ENCODE results near the gene TENM4.

TENM4 gene

DNA sequence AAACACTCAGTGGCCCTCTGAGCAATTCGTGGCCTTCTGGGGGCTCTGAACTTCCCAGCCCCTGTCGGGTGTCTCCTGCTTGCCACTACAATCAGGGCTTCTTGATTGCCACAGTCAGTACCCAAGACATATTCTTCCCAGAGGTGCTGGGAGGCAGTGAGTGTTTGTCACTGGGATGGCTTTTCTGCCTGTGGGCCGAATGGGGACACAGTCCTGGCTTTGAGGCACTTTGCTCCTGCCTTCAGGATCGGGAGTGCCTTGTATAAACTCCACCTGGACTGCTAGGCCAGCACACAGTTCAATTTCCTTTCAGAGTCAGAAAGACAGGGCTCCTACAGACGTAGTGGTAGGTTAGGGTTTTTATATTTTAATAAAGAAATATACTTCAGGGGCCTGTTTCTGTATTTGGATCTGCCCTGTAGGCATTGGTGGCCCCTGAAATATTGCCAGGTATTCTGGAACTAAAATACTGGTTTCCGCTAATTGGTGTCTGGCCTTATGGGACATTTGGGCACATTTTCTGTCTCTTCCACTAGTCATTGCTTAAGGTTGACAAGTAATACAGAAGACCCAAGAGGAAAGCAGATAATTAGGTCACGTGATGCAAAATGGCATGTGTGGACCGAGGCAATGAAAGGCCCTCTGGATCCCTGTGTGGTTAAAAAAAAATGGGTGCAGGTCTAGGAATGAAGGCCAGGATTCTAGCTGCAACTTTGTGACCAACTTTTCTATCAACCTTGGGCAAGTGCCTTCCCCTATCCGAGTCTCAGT is 767.8 kb downstream of the TENM4 start:
- DNase-seq: no peak

DNA sequence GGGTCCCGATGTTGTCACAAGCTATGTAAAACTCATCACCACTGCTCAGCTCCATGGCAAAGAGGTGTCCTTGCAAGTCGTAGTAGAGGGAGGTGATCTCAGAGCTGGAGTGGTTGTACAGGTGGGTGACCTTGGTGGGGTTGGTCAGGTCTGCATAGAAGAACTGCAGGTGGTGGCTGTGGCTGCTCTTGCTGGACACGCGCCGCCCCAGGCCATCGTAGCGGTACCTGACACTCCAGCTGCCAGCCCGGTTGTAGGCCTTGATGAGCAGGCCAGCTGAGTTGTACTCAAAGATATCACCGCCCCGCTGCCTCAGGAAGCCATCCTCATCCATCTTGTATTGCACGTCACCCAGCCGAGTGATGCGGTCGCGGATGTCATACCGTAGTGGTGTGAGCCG is 771.6 kb downstream of the TENM4 start:
- no peak for DNase-seq

DNA sequence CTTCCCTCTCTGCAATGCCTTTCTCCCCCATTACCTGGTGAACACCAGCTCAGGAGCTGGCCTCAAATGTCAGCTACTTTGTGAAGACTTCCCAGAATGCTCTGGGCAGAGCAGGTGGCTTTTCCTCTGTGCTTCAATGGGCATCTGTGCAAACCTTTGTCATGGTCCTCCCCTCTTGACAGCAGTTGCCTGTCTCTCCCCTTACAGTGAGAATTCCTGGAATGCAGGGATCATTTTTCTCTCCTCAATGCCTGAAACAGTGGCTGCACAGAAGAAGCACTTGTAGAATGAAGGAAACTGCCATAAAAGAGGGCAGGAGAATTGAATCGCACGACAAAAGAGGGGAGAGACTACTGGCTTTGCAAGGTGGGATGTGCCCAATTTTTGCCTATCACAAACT is 773.4 kb downstream of the TENM4 start:
- no peak for DNase-seq

DNA sequence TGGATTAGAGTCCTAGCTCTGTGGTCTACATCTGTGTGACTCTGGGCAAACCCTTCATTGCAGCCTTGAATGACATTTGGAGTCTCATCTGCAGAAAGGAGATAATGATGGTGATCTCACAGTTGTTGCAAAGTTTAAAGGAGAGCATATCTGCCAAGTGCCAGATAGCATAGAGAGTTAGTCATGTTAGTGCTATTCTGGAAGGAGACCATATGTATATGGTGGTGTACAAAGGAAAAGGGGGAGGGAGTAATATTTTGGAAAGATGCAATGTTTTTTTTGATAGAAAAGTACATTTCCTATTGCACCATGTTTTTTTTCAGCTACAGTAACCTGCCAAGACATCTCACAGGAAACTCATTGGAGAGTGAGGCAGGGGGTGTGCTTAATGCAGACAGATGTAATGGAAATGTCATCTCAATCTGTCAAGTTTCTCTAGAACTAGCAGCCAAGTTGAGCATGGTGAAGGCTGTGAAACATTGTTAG is 774.1 kb downstream of the TENM4 start:
- no peak for DNase-seq

DNA sequence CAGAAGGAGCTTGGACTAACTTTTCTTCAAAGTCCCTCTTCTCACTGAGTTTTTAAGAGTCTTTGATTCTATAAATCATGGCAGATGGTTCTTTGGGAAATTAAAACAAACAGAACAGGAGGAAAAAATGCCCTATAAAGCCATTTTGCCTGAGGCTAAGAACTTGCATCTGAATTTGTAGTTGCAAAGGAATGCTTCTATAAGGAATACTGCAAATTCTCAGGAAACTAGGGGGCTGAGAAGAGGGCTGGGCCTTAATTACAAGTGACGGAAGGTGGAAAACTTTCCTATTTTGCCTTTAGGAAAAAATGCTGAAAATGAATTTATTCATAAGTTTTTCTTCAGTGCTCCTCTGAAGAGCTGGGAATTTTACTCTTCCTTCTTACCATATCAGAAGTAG is 776.2 kb downstream of the TENM4 start:
- no peak for DNase-seq

DNA sequence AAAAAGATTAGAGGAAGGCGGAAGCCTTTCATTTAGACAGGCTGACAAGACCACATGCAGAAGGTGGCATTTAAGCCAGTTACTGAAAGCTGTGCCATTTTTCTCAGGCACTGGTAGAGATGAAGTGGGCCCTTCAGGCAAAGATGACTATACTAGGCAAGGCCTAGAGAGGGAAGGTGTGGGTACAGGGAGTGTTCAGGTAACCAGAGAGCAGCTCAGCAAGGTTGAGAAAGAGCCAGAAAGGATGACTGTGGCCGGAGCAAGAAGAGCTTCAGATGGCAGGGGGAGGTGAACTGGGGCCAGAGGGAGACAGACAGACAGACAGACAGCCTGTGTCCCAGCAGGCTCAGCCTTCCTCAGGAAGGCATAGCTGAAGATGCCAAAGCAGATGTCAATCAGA is 778.0 kb downstream of the TENM4 start:
- DNase-seq: no peak

DNA sequence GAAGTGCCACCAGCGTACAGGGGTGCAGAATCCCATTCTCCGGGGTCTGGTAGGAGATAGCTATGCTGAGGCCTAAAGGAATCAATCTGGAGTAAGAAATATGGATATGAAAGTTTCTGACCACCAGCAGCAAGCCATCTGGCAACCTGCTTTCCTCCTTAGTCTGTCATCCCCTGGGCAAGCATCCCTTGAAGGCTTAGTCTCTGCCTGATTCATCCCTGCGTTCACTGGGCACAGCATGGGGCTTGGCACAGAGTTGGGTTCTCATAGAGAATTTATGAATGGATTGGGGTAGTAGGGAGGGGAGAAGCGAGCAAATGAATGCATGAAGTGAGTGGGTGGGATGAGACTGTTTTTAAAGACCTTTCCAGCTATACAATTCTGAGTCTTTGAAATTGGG is 780.4 kb downstream of the TENM4 start:
- no peak for DNase-seq

DNA sequence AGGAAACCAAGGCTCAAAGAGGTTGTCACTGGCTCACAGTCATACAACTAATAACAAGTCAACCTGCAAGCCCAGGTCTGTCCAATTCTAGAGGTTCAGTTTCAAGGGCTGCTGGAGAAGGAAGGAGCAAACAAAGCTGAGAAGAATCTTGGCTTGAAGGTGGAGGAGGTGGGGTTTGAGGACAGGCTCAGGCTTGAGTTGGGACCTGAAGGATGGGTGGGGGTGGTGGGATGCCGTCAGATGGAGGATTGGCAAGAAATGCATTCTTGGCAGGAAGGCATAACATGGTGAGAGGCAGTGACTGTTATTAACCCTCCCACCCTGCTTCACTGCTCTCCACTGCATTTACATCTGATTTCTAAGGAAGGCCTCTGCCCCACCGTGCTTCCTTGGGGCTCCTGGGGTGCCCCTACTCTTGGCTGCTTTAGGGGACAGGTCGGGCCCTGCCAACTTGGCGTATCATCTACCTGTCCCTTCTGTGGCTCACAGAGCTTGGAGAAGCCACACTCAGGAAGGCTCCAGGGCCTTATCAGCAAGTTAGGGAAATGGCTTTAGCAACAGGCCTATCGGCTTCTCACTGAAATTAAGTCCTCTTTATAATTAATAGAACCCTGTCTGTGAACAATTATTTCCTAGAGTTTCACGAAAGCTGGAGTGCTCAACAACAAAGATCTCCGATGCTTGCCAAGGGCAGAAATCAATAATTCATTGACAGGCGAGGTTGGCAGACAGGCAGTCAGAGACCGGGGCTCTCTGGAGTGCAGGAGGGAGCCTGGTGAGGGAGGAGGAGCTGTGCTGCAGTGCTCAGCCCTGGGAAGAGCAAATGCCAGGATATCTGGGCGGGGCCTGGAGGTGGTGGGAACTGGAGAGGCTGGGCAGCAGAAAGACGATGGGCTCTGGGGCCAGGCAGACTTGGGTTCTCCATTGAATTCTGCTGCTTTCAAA is 781.2 kb downstream of the TENM4 start:
- DNase-seq: no peak

DNA sequence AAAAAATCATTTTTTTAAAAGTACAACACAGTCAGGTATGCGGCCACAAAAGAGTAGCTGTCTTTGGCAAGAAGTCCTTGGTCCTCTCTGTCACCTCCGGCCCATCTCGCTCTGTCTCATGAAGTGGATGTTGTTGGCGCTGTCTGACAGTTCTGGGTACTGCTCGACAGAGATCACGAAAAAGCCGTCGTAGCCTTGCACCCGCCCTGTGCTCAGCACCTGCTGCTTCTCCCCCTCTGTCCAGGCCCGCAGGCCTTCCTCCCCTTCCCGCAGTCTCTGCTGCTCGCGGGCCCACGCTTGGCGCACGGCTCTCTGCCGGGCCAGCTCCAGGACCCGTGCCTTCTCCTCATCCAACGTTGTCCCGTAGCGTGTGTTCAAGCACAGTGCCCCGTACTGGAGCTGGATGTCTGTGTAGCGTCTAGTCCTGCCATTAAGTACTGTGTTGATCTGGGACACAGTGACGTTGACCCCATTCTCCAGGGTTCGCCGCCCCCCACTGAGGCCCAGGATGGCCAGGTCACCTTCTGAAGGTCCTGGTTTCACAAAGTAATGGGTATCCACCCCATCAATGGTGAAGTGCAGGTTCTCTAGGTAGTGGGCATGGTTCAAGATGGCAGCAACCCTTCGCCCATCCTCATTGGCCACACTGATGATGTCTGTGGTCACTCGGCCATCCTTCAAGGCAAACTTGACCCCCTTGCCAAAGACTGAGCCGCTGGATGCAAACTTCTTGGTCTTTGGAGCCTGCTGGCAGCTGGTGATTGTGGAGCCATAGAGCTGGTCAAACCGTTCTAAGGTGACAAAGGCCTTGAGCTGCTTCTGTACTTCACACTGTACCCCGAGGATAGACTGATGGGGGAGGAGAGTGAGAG is 782.6 kb downstream of the TENM4 start:
- no peak for DNase-seq

DNA sequence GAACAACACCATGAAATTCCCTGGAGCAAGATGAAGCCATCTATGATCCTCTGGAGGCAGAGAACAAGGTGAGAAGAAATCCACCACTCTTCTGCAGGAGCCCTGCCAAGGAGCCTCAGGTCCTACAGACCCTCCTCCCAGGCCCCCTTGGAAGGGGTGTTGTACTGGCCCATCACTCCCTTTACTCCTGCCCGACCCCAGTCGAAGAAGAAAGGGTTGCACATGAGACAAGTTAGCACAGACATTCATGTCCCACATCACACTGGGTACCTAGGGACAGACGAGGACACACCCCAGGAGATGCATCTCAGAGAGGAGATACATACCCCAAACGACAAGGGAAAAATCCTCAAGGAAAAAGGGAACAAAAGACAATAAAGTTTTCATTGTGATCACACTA is 783.4 kb downstream of the TENM4 start:
- DNase-seq: no peak

DNA sequence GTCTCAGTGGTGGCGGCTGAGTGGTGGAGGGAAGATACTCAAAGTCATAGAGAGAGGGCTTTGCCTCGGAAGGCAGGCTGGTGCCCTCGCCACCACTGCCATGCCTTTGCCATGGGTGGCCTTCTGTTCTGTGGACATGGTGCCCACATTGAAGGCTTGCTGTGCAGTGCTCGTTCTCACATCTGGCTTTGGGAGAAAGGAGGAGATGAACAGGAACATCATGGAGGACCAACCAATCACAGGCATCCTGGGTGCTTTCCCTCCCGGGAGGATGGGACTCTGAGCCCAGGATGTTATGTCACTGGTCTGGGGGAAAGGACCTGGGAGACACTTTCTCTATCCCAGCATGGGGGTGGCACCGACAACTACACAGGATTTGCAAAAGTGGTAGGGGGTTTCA is 783.8 kb downstream of the TENM4 start:
- DNase-seq: no peak

DNA sequence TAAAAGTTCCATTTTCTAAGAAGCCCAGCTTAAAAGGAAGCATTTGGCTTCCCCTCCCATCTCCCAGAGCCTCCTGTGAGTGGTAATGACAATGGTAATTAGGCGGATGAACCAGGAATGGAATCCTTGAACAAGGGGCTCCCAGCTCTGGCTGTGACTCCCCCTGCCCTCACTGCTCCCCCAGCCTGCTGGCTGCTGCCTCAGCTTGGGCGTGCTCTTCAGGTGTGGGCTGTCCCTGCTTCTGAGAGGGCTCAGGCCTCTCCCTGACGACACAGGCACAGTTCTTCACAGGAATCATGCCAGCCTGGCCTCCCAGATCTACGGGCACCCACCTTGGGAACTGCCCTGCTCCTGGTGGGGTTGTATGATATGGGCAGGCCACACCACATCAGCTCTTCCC is 784.5 kb downstream of the TENM4 start:
- no peak for DNase-seq

DNA sequence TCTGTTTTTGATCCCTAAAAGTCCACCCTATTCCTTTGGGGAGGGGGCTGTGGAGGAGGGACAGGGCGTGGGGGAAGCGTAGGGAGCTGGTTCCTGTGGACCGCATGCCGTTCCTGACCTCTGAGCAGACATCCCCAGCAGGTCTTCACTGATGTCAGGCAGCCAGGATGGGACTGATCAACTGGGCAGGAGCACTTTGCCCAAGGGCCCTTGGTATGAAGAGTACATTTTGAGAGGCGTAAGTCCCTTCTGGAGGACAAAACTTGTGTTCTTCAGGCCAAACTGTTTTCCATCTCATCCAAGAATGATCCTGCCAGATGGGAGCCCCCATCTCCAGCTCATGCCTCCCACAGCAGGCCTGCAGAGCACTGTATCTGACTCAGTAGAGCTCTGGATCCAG is 785.3 kb downstream of the TENM4 start:
- DNase-seq: no peak

DNA sequence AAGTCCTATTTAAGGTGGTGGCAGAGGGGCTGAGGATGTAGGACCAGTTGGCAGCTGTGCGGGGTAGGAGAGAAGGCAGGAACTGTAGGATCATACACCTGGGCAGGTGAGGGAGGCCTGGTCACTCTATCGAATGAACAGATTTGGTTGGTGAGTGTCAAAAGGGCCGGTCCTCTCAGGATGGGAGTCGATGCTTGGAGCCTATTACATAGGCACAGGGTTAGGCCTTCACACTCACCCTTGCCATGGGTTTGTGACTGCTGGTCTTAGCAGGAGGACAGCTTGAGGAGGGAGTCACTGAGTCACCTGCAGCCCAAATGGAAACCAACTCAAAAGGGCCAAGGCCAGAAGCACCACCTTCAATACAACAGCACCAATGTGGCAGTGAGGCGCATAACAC is 786.0 kb downstream of the TENM4 start:
- no peak for DNase-seq

DNA sequence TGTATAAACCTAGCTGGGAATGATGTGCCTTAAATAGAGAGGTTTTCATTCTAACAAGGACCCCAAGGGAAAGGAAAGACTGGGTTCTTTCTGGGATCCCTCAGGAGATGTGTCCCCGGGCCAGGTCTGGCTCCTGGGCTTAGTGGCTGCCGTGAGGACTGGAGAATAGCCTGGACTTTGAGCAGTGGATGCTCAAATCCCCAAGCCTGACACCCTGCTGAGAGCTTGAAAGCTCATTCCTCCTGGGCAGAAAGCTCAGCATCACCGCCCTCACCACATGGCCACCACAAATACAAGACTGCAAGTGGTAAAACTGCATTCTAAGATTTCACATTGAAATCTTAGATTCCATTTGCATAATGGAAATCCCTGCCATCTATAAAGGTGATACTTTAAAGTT is 786.8 kb downstream of the TENM4 start:
- no peak for DNase-seq

DNA sequence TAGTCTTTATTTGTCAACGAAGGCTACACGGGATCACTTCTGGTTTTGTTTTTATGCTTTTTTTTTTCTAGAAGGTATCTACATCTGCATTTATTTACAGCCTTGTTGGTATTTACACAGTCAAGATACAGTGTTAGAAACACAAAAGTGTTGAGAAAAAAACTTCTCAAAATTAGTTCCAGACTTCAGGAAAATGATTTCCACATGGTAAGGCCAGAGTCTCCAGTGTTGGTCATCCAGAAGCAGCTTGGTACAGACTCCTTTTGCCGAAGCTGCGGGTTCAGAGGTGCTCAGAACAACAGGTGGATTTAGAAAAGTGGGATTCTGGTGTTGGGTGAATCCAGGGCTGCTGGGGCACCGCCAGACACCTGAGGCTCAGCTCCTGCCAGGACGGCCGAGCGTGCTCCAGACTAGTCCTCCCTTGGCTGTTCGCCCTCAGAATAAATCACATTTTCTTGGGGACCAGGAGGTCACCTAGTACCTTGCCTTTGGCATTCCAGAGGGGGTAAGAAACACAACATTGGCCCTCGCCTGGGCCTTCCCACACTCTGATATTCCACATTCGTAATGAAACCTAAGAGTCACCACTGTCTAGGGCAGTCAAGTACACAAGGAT is 787.4 kb downstream of the TENM4 start:
- no peak for DNase-seq

DNA sequence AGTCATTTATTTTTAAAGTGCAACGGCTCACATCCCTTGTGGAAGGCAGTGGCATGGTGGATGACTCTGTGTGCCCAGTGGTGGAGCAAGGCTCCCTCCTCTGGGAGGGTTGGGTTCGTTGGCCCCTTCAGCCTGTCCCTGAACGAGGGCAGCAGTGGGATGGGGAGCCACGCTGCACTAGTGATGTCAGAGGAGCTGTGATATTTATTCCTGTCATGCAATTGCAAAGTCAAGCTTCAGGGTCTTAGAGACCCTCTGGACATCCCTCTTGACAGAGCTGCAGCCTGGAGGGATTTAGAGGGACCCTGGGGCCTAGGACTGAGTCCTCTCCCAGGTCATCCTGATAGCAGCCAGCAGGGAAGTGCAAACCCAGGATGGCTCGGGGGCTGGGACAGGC is 788.0 kb downstream of the TENM4 start:
- no peak for DNase-seq

DNA sequence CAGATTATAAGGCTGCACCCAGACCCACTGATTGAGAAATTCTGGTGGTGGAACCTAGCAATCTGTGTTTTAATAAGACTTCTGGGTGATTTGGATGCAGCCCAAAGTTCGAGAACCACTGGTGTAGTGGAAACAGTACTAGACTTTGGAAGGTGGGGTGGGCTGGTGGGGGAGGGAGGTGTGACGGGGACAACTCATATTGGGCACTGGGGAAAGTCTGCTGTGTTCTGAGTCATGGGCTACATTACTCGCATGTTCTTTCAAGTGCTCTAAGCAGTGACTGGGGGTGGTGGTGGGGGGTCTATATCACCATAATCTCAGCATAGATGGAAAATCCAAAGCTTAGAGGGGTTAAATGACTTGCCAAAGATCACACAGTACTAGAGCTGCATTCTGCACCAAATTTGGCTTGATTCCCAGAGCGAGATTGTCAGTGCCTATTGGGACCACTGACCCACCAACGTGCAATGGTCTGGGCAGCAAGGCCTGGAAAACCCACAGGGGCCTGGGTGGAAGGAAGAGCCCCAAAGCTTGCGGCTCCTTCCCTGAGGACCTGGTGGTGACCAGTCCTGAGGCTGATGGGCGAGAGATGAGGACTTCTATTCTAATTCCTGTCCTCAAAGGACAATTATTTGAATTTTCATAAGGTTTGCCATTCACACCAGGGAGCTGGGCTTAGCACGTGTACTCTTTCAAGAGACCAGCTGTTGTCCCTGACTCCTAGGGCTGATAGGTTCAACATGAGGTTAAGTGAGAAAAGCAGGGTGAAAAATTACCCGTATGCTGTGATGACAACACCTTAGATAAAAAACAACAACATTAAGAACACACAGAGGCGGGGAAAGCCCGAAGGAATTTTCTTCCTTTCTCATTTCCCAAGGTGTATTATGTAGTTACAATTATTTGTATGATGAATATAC is 788.6 kb downstream of the TENM4 start:
- no peak for DNase-seq

DNA sequence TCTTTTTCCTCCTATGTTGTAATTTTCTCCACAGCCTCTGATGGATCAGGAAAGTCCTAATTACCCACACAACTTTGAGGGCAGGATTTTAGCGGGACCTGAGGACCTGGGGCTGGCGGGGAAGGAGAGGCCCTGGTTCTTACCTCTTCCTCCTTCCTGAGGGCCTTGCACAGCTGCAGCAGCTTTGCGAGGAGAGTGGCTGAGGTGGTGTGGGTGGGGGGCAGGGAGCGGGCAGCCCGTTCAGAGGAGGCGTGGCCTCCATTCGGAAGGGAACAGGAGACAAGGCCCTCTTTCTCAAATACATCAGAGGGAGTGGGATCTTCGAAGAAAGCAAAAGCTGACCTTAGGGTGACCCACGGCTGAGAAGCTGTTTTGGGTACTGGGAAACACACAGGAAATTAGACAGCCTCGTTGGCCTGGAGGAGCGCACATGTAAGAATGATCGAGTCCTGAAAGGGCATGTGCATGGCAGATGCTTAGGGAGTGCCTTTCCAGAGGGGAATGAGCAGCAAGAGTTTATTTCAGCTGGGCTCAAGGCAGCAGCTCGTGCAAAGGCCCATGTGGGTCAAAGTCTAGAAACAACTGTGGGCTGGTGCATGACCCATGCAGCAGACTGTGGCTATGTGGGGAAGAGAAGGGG is 789.6 kb downstream of the TENM4 start:
- DNase-seq: no peak

Data from amygdala (tissue), 56 donors.